Skeletal muscle satellite cell (primary cell): ENCODE data around the gene DLST.

Experiments
- H3K27me3 ChIP-seq: 2 replicates; pipeline ENCODE4 v1.7.0; 2013; ENCODE audit warnings: low read length; ENCODE audit not compliant: control insufficient read depth, insufficient read depth
- H3K36me3 ChIP-seq: 2 replicates; pipeline ENCODE4 v1.7.0; 2013; ENCODE audit warnings: mild to moderate bottlenecking, control low read depth, low read length; ENCODE audit not compliant: insufficient read depth
- H3K4me1 ChIP-seq: 2 replicates; pipeline ENCODE4 v1.7.0; 2013; ENCODE audit warnings: low read length; ENCODE audit not compliant: control insufficient read depth, insufficient read depth
- H3K4me2 ChIP-seq: 2 replicates; pipeline ENCODE4 v1.7.0; 2013; ENCODE audit warnings: mild to moderate bottlenecking, low read length
- H3K4me3 ChIP-seq: 2 replicates; pipeline ENCODE4 v1.7.0; 2013; ENCODE audit warnings: low read length
- H3K9ac ChIP-seq: 2 replicates; pipeline ENCODE4 v1.7.0; 2013; ENCODE audit warnings: mild to moderate bottlenecking, low read depth, low read length, moderate library complexity
- H3K9me3 ChIP-seq: replicated peaks from 2 replicates; pipeline ENCODE4 v1.7.0; 2013; ENCODE audit warnings: mild to moderate bottlenecking, control low read depth, low read length

Gene DLST

DNA sequence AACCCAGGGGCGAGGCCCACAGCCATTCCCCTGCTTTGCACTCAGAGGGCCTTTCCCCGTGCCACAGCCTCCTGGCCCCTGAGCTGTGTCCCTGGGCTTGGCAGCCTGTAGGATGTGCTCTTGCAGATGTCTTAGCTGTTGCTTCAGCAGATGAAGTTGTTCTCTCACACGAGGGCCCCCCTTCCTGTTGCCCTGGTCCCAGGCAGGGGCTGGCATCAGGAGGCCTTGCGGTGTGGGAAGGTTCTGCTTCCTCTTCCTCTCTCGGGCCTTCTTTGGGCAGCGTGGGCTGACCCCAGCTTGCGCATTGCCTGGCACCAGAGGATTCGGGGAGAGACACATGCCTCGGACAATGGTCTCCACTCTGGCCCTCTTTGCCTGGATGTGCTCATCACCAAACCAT, 18.4 kb upstream of the DLST start:
- H3K4me1 ChIP-seq = peaks cover 4% of the 10 kb centered on the region
- H3K9ac ChIP-seq = no peak overlapping the region

DNA sequence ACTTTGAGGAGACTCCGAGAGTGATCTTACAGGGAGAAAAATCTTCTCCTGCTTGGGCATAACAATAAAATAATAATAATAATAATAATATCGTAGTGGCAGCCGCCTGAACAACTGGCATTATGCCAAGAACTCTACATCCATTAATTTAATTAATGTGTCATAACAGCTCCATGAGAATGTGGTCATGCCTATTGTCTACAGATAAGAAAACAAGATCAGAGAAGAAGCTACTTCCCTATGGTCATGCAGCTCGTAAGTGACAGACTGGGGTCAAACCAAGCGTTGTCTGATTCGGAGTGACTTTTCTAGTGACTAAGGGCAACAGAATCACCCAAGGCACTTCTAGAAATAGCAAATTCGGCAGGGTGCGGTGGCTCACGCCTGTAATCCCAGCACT, 17.5 kb upstream of the DLST start:
- H3K36me3 ChIP-seq = no peaks in the 10 kb centered on the region
- peaks cover 4% of the 10 kb centered on the region for H3K4me1 ChIP-seq
- H3K9me3 ChIP-seq = no peaks in the 10 kb centered on the region
- no peak overlapping the region for H3K9ac ChIP-seq
- H3K4me2 ChIP-seq = no peak overlapping the region
- no peak overlapping the region for H3K4me3 ChIP-seq
- H3K27me3 ChIP-seq = peaks cover 19% of the 10 kb centered on the region

More for the DNA sequence above, 18.4 kb upstream of the DLST start:
- no peaks in the 10 kb centered on the region for H3K36me3 ChIP-seq
- H3K9me3 ChIP-seq = no peaks in the 10 kb centered on the region
- no peak overlapping the region for H3K4me3 ChIP-seq
- H3K27me3 ChIP-seq = peaks cover 19% of the 10 kb centered on the region
- H3K4me2 ChIP-seq = no peak overlapping the region

DNA sequence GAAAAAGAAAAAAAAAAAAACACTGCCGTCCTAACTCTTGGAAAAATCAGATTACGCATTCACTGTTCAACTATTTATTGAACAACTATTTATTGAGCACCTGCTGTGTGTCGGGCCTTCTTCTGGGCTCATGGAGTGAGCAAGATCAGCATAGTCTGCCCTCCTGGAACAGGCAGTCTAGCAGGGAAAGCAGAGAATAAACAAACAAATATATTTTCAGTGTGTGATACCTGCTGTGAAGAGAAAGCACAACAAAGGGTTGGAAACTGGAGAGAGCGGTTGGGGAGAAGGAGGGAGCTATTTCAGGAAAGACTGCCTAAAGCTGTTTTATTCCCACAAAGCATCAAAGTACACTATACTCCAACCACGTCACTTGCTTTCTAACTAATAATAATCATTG, 16.6 kb upstream of the DLST start:
- no peak overlapping the region for H3K4me2 ChIP-seq
- H3K4me1 ChIP-seq = peaks cover 4% of the 10 kb centered on the region
- peaks cover 19% of the 10 kb centered on the region for H3K27me3 ChIP-seq
- no peak overlapping the region for H3K4me3 ChIP-seq
- no peaks in the 10 kb centered on the region for H3K9me3 ChIP-seq
- H3K36me3 ChIP-seq = no peaks in the 10 kb centered on the region
- no peak overlapping the region for H3K9ac ChIP-seq

DNA sequence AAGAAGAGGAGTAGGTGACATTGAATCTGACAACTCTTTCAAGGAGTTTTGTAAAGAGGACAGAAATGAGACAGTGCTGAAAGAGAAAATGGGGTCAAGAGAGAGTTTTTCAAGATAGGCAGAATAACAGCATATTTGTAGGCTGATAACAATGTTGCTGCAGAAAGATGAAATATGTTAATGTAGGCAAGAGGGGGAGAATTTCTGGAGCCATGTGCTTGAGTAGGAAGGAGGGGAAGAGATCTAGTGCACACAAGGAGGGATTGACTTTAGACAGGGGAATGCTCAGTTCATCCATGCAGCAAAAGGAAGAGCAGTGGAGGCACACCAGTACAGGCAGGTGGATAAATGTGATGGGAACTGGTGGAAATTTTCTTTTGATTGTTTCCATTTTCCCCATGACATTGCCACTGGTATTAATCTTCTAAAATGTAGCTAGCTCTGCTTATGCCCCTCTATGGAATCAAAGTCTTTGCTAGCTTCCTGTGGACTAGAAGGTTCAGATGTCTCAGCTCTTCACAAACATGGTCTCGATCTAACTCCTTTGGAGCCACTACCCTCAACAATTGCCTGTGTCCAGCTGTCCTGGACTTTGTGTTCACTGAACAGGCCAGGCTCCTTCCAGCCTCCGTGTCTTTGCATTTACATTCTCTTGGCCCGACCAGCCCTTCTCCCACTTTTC, 14.9 kb upstream of the DLST start:
- no peaks in the 10 kb centered on the region for H3K9me3 ChIP-seq
- no peak overlapping the region for H3K9ac ChIP-seq
- no peak overlapping the region for H3K4me2 ChIP-seq
- H3K27me3 ChIP-seq = peaks cover 21% of the 10 kb centered on the region
- H3K4me1 ChIP-seq = peaks cover 4% of the 10 kb centered on the region
- no peak overlapping the region for H3K4me3 ChIP-seq
- H3K36me3 ChIP-seq = no peaks in the 10 kb centered on the region

DNA sequence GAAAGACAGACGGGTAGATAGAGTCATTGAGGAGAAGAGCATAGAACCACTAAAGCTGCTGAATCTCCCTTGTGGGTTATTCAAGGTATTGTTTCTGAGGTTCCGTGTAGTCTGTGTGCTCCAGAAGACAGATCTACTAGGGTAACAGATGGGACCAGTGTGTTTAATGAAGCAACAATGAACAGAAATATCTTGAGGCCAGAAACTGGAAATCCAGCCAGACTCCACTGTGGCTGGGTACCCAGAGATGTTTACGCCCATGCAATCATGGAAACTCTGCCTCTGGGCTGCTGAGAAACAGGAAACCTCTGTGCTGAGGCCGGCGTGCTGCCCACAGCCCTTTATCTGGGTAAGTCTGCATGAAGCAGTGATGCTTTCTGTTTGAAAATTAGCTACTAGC, 14.0 kb upstream of the DLST start:
- Histone ChIP-seq H3K36me3 (no peaks in the 10 kb centered on the region), H3K4me1 (peaks cover 4% of the 10 kb centered on the region), H3K4me2 (no peak overlapping the region), H3K4me3 (no peak overlapping the region), H3K9me3 (no peaks in the 10 kb centered on the region), H3K27me3 (peaks cover 29% of the 10 kb centered on the region), H3K9ac (no peak overlapping the region)

DNA sequence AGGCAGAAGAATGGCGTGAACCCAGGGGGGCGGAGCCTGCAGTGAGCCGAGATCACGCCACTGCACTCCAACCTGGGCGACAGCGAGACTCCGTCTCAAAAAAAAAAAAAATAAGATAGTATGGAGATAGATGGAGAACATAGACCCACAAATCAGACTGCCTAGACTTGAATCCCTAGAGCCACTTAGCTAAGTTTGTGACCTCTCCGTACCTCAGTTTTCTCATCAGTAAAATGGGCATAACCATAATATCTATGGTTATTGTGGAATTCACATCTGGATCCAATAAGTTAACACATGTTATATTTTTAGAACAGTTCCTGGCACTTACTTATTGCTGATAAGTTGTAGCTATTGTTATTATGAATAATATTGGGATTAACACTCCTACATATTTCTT, 13.0 kb upstream of the DLST start:
- H3K27me3 ChIP-seq = peaks cover 30% of the 10 kb centered on the region

DNA sequence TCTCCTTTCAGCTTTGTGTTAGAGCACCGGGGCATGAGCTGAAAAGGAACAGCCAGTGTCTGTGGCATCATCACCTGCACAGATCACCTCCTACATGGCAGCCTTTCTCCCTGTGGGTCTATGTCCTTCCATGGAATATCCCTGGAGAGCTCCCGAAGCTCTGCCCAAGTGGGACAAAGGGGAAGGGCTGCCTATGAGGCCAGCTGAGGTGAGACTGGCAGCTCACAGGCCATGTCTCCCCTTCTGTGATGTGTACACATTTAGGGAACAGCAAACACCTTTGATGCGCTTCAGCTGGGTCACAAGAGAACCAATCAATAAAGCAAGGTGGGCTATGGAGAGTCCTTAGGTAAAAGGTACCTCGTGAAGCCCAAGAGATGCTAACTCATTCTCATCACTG, 9.9 kb upstream of the DLST start:
- Histone ChIP-seq H3K4me3 (no peak overlapping the region), H3K9ac (no peak overlapping the region), H3K4me2 (no peak overlapping the region), H3K27me3 (peaks cover 20% of the 10 kb centered on the region), H3K4me1 (peaks cover 4% of the 10 kb centered on the region), H3K9me3 (no peaks in the 10 kb centered on the region), H3K36me3 (no peaks in the 10 kb centered on the region)

More for the DNA sequence above, 13.0 kb upstream of the DLST start:
- H3K4me1 ChIP-seq = peaks cover 4% of the 10 kb centered on the region
- no peak overlapping the region for H3K4me2 ChIP-seq
- no peak overlapping the region for H3K9ac ChIP-seq
- no peaks in the 10 kb centered on the region for H3K9me3 ChIP-seq
- no peaks in the 10 kb centered on the region for H3K36me3 ChIP-seq
- H3K4me3 ChIP-seq = no peak overlapping the region

DNA sequence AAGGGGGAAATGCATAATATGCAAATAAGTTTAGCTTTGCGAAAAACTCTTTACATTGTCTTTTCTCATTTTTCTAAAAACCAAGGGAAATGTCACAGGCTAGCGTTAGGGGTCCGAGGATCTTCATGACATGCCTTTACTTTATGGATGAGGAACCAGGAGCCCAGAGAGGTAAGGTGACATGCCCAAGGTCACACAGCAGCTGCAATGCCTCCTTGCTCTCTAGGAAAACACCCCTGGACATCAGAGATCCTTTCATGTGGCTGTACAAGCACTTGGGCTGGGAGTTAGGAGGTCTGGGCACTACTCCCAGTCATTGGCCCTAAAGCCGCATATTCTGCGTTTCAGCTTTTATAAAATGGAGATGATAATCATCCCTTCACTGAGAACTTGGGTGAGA, 6.5 kb upstream of the DLST start:
- no peak overlapping the region for H3K4me3 ChIP-seq
- H3K9ac ChIP-seq = no peak overlapping the region
- H3K9me3 ChIP-seq = no peaks in the 10 kb centered on the region
- no peaks in the 10 kb centered on the region for H3K4me1 ChIP-seq
- H3K27me3 ChIP-seq = peaks cover 11% of the 10 kb centered on the region
- no peaks in the 10 kb centered on the region for H3K36me3 ChIP-seq
- H3K4me2 ChIP-seq = no peak overlapping the region

DNA sequence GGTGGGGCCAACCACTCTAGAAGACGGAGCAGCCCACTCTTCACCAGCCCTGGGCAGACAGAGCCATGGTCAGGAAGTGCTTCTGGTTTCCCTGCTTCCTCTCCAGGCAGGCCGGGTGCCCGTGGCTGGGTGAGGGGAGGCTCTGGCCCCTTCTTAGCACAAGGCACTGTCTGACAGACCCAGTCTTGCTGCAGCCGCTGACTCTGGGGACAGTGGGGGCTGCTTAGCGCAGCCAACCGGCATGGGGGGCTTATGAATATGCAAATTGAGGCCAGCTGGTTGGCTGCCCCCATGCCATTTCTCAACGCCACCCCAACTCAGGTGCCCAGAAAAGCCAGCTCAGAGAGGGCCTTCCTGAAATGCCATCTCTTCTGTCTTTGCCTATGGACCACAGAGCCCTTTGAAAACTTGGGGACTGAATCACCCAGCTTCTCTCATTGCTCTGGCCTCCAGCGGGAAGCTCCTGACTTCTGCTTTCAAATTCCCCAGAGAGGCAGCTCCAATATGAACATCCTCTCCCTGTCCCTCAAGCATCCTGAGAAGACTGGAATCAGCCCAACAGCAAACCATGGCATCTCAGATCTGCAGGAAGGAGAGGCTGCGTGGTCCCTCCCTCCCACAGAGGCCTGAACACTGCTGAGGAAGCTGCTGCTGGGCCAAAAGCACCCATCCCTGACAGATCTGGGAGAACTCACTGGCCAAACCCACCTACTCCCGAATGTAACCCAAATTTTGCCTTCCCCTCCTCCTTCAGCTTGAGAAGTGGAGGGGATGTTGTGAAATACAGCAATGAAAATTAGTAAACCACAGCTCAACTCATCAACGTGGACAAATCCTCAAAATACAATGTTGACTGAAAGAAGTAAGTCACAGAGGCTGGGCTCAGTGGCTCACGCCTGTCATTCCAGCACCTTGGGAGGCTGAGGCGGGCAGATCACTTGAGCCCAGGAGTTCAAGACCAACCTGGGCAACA, 5.5 kb upstream of the DLST start, which contains the start of gene PROX2:
Gene PROX2 (minus strand): TSS at position 205 of the 973 bp plus-strand sequence. CDS start 12,311 bp downstream, outside the sequence.
- peaks cover 4% of the 10 kb centered on the region for H3K4me1 ChIP-seq
- no peak within 1 kb of the TSS for H3K4me2 ChIP-seq
- no peak within 1 kb of the TSS for H3K9ac ChIP-seq
- no peak within 1 kb of the TSS for H3K4me3 ChIP-seq
- no peaks in the 10 kb centered on the region for H3K36me3 ChIP-seq
- peaks cover 11% of the 10 kb centered on the region for H3K27me3 ChIP-seq
- no peaks in the 10 kb centered on the region for H3K9me3 ChIP-seq

DNA sequence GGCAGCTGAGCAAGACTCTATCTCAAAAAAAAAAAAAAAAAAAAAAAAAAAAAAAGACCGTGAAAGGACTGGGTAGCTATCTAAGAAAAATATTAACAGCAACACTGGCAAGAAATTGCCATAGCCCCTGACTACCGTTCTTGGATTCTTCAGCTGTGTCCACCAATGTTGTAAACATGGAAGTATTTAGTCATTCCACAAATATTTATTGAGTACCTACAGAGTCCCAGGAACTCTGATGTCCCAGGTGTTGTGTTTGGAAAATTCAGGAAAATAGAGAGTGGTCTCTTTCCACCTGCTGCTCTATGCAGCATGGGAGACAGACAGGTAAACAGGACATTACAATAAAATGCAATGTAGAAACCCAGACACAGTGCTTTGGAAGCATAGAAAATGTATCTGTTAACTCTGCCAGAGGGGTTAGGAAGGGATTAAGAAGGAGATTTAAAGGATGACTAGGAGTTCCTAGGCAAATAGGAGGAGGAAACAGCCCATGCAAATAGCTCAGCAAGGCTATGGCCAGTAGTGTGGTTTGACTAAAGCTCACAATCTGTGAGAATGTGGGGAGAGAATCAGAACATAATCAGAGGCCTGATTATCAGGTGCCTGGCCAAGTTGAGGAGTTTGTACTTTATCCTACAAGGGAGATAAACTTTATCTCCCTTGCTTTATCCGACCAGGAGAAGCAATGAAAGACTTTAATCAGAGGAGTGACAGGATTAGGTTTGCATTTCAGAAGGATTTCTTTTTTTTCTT, 2.1 kb upstream of the DLST start:
- no peak overlapping the region for H3K4me3 ChIP-seq
- no peak overlapping the region for H3K4me2 ChIP-seq
- peaks cover 23% of the 10 kb centered on the region for H3K4me1 ChIP-seq
- peaks cover 8% of the 10 kb centered on the region for H3K36me3 ChIP-seq
- H3K27me3 ChIP-seq = no peaks in the 10 kb centered on the region
- H3K9me3 ChIP-seq = no peaks in the 10 kb centered on the region
- no peak overlapping the region for H3K9ac ChIP-seq
